ENCODE results near the gene SAMD4A.

SAMD4A gene

DNA sequence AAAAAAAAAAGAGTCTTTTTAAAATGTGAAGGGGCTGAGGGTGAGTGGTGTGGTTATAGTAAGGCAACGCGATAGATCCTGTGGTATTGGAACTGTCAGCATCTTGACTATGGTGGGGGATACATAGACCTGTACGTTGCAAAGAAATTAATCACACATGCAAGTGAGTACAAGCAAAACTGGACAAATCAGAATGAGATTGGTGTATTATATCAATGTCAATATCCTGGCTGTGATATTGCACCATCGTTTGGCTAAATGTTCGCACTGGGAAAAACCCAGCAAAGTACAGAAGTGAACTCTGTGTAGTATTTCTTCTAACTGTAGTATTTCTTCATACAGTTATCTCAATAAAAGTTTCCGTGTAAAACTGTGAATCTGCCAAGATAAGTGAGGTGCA lies 267.8 kb downstream of the SAMD4A start:
- DNase-seq (ENCODE audit: low spot score): no peak

GRCh38 chr14:54836231-54836630 lies 269.3 kb downstream of the SAMD4A start:
- DNase-seq (ENCODE audit: low spot score): no peak

- no peak for DNase-seq (ENCODE audit: low spot score)
These were observed 270.7 kb downstream of the SAMD4A start for GRCh38 chr14:54837508-54838149.

- DNase-seq (ENCODE audit: low spot score): no peak
These were observed 272.1 kb downstream of the SAMD4A start for GRCh38 chr14:54838931-54839512.

DNA sequence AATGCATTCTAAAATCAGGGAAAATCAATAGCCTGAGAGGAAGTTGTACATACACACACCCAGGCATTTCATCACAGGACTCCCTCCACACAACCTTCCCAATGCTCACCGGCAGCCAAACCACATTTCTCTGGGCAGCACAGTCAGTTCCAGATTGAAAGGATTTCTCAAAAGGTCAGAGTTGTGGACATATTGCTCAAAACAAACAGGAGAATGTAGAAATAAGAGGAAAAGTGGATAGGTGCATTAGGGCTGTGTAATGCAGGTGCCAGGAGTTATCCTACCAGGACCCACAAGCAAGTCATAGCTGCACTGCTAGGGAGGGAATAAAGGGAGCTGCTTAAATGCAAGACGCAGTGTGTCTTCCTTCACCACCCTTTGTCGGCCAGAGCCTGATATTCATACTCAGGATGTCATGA lies 272.8 kb downstream of the SAMD4A start:
- DNase-seq (ENCODE audit: low spot score): no peak

GRCh38 chr14:54840336-54840735 lies 273.4 kb downstream of the SAMD4A start:
- no peak for DNase-seq (ENCODE audit: low spot score)

DNA sequence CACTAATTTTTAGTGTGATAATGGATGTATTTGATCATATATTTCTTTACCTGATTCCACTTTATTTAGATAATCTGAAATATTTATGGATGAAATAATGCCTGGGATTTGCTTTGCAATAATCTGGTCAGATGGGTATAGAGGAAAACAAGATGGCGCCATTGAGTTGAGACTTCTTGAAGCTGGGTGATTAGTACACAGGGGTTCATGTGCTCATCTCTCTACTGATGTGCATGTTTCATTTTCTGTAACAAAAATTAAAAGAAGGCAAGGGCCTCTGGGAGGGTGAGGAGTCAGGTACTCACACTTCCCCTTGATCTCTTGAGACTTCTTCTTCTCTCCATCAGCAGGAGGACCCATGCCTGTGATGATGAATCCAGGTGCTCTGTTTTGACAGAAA lies 273.9 kb downstream of the SAMD4A start:
- DNase-seq (ENCODE audit: low spot score): no peak
